GM12801 (cell line): ENCODE results near the gene ZDHHC19.

Experiments used
- CTCF ChIP-seq: IDR thresholded peaks from one replicate; pipeline ENCODE4 v1.5.1; 2011; ENCODE audit warnings: control low read depth; ENCODE audit not compliant: insufficient read length; ENCODE audit errors: extremely low read depth

ZDHHC19 gene

GRCh38 chr3:196175116-196175625 lies 36.0 kb downstream of the ZDHHC19 start:
- no peak for TF ChIP-seq CTCF

- TF ChIP-seq CTCF: no peak
Observed at GRCh38 chr3:196174652-196175051, 36.5 kb downstream of the ZDHHC19 start.

- no peak for TF ChIP-seq CTCF
Observed at GRCh38 chr3:196169836-196170240, 41.4 kb downstream of the ZDHHC19 start.

GRCh38 chr3:196168808-196169391 lies 42.3 kb downstream of the ZDHHC19 start:
- TF ChIP-seq CTCF: no peak

GRCh38 chr3:196166741-196167140 lies 44.5 kb downstream of the ZDHHC19 start:
- no peak for TF ChIP-seq CTCF

- no peak for TF ChIP-seq CTCF
Observed at GRCh38 chr3:196165850-196166249, 45.4 kb downstream of the ZDHHC19 start.

- TF ChIP-seq CTCF: no peak
Observed at GRCh38 chr3:196164576-196164975, 46.6 kb downstream of the ZDHHC19 start.
